ENCODE measurements around the gene CHRM2. TPM values are rescaled to one million over a fixed set of nuclear protein-coding genes. Genes with fewer than 3 reads are reported as not detected.

Gene CHRM2
- total and polyA plus RNA-seq, 2 donors (not counting 1 experiment from before 2014, with no cell fraction given): 7.9 to 47.1 TPM

GRCh38 chr7:136891850-136892249 is 23.4 kb downstream of the CHRM2 start:
- H2AFZ ChIP-seq (ENCODE audit: low read length): no peak overlapping the region
- H3K27ac ChIP-seq (ENCODE audit: insufficient read depth, low read length): no peak overlapping the region
- H3K4me3 ChIP-seq (replicated peaks in 1 of 4; ENCODE audit: control extremely low read depth in 1 of 4, insufficient read depth in 1 of 4, low read depth in 3 of 4, low read length in 4 of 4): no peak overlapping the region
- no peaks in the 10 kb centered on the region for H3K36me3 ChIP-seq (ENCODE audit: control insufficient read depth, insufficient read depth, low read length)
- no peaks in the 10 kb centered on the region for H3K27me3 ChIP-seq (ENCODE audit: control insufficient read depth, insufficient read depth, low read length)
- no peaks in the 10 kb centered on the region for H3K4me1 ChIP-seq (ENCODE audit: control insufficient read depth, extremely low read depth, insufficient read depth, low read length)
- H3K9me3 ChIP-seq (ENCODE audit: control insufficient read depth, insufficient read depth, low read depth, low read length): no peaks in the 10 kb centered on the region
- no peak overlapping the region for H3K9ac ChIP-seq (ENCODE audit: insufficient read depth, low read length)
- no peak for DNase-seq (ENCODE audit: low read depth in 2 of 2)
- no peaks in the 10 kb centered on the region for H3K79me2 ChIP-seq (ENCODE audit: control insufficient read depth, insufficient read depth, low read length)
- H3K4me2 ChIP-seq (ENCODE audit: extremely low read depth, insufficient read depth, low read length): no peak overlapping the region
- no peaks in the 10 kb centered on the region for H4K20me1 ChIP-seq (ENCODE audit: control insufficient read depth, extremely low read depth, insufficient read depth, low read length)
- TF ChIP-seq CTCF (conservative IDR thresholded peaks at IDR 0.05 in 1 of 2, IDR thresholded peaks at IDR 0.05 in 1 of 2; ENCODE audit: low read depth in 1 of 2, low read length in 2 of 2): no peak
- TF ChIP-seq EZH2 (IDR thresholded peaks at IDR 0.05; ENCODE audit: low read length, missing control alignments): no peak

DNA sequence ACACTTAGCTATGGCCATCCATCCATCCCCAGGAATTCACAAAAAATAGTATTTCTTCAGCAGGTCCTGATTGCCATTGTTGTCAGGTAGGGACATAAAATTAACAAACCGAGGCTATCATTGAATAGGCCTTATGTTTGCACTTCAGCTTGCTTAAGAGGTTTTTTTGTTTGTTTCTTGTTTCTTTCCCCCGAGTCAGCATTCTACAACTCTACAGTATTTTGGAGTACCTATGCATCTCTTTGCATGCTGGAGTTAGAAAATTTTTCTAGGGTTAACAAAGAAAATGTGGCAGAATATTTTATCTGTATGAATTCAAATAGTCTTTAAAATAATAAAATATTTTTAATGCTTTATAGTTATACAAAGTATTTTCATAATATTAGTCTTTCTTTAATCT is 26.3 kb downstream of the CHRM2 start:
- DNase-seq (ENCODE audit: low read depth in 2 of 2): no peak
- TF ChIP-seq CTCF (conservative IDR thresholded peaks at IDR 0.05 in 1 of 2, IDR thresholded peaks at IDR 0.05 in 1 of 2; ENCODE audit: low read depth in 1 of 2, low read length in 2 of 2): no peak
- TF ChIP-seq EZH2 (IDR thresholded peaks at IDR 0.05; ENCODE audit: low read length, missing control alignments): no peak
- Histone ChIP-seq H3K36me3 (ENCODE audit: control insufficient read depth, insufficient read depth, low read length) (no peaks in the 10 kb centered on the region), H3K4me2 (ENCODE audit: extremely low read depth, insufficient read depth, low read length) (no peak overlapping the region), H2AFZ (ENCODE audit: low read length) (no peak overlapping the region), H4K20me1 (ENCODE audit: control insufficient read depth, extremely low read depth, insufficient read depth, low read length) (no peaks in the 10 kb centered on the region), H3K79me2 (ENCODE audit: control insufficient read depth, insufficient read depth, low read length) (no peaks in the 10 kb centered on the region), H3K9me3 (ENCODE audit: control insufficient read depth, insufficient read depth, low read depth, low read length) (no peaks in the 10 kb centered on the region), H3K9ac (ENCODE audit: insufficient read depth, low read length) (no peak overlapping the region), H3K27ac (ENCODE audit: insufficient read depth, low read length) (no peak overlapping the region), H3K4me3 (replicated peaks in 1 of 4; ENCODE audit: control extremely low read depth in 1 of 4, insufficient read depth in 1 of 4, low read depth in 3 of 4, low read length in 4 of 4) (no peak overlapping the region), H3K4me1 (ENCODE audit: control insufficient read depth, extremely low read depth, insufficient read depth, low read length) (no peaks in the 10 kb centered on the region), H3K27me3 (ENCODE audit: control insufficient read depth, insufficient read depth, low read length) (no peaks in the 10 kb centered on the region)

DNA sequence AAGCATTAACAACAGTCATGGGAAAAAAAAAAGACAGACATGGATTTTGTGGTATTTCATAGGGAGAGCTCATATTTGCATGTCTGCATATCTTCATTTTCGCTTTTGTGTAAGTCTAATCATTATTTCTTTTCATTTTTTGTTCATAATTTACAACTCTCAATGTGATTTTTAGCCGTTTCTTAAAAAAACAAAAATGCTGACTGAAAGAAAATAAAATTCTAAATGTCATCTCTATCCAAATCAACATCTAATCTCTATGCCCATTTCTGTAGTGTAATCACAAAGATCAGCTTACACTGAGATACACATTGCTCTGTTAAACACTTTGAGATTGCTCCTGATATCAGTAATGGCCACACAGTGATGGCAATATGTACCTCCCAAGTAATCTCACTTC is 29.2 kb downstream of the CHRM2 start:
- Histone ChIP-seq H3K79me2 (ENCODE audit: control insufficient read depth, insufficient read depth, low read length) (no peaks in the 10 kb centered on the region), H3K4me3 (replicated peaks in 1 of 4; ENCODE audit: control extremely low read depth in 1 of 4, insufficient read depth in 1 of 4, low read depth in 3 of 4, low read length in 4 of 4) (no peak overlapping the region), H3K36me3 (ENCODE audit: control insufficient read depth, insufficient read depth, low read length) (no peaks in the 10 kb centered on the region), H4K20me1 (ENCODE audit: control insufficient read depth, extremely low read depth, insufficient read depth, low read length) (no peaks in the 10 kb centered on the region), H3K9me3 (ENCODE audit: control insufficient read depth, insufficient read depth, low read depth, low read length) (no peaks in the 10 kb centered on the region), H3K27me3 (ENCODE audit: control insufficient read depth, insufficient read depth, low read length) (no peaks in the 10 kb centered on the region), H2AFZ (ENCODE audit: low read length) (no peak overlapping the region), H3K4me1 (ENCODE audit: control insufficient read depth, extremely low read depth, insufficient read depth, low read length) (no peaks in the 10 kb centered on the region), H3K4me2 (ENCODE audit: extremely low read depth, insufficient read depth, low read length) (no peak overlapping the region), H3K27ac (ENCODE audit: insufficient read depth, low read length) (no peak overlapping the region), H3K9ac (ENCODE audit: insufficient read depth, low read length) (no peak overlapping the region)
- no peak for DNase-seq (ENCODE audit: low read depth in 2 of 2)
- TF ChIP-seq EZH2 (IDR thresholded peaks at IDR 0.05; ENCODE audit: low read length, missing control alignments) (no peak), CTCF (conservative IDR thresholded peaks at IDR 0.05 in 1 of 2, IDR thresholded peaks at IDR 0.05 in 1 of 2; ENCODE audit: low read depth in 1 of 2, low read length in 2 of 2) (no peak)
